NCI-H128 (cell line): Measurements from ENCODE around the gene COL15A1.
"Not testable (repeated sequence)": the region's sequence is repeated elsewhere in the genome, so short reads cannot be mapped to it uniquely, and the experiment has no call there.

ENCODE experiments used
- DNase-seq: peaks from one replicate; lab custom pipeline; 2025; ENCODE audit not compliant: unreplicated experiment; lab: John Stamatoyannopoulos, UW

COL15A1 gene

DNA sequence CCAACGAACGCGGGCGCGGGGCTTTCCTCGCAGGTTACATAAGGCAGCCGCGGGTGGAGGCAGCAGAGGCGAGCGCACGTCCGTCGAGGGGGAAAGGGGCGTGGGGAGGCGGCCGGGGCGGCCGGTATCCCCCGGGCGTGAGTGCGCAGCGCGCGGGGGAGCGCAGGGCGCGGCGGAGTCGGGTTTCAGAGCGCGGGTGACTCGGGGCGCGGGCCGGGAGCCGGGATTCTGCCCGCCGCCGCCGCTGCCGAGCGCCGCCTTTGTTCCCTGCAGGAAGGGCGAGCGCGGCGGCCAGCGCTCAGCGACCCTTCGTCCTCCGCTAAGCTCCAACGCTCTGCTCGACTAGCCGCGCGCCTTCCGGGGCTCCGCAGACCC, at the start of gene COL15A1:
Gene COL15A1 (plus strand): TSS at position 226 of the 375 bp plus-strand sequence. CDS start 155 bp downstream, outside the sequence.
- DNase-seq, result no peak

DNA sequence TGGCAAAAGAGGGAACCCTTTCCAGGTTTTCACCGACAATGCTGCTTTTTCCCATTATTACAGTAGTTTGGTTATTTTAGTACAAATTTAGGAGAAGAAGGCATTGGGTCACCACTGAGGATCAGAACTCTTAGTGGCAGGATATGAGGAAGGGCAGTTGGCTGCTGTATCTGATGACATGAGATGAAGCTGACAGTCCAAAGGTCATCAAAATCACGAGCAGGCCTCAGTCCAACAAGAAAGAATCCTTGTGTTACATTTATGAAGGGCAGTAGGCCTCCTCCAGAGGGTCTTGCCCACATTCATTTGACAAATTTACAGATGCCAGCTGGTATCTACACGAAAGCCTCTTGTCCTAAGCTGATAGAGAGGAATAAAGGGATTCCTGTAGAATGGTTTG, 49.5 kb upstream of the COL15A1 start:
- no peak for DNase-seq

DNA sequence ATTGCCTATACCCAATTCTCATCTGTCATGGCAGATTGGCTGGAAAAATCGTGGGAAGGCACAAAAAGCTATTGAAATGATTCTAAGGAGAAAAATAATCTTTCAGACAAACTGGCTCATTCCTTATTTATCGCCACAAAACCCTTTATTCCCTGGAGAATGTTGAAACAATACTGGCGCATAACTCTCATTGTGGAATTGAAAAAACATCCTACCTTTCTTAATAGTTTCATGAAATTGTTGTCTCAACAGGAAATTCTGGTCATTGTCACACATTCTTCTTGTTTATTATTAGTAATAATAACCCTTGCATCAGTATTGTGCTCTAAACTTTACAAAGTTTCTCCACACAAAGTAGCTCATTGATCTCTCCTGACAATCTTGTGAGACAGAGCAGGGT, 48.9 kb upstream of the COL15A1 start:
- no peak for DNase-seq

GRCh38 chr9:98896632-98897031, 47.1 kb upstream of the COL15A1 start:
- DNase-seq, result no peak

DNA sequence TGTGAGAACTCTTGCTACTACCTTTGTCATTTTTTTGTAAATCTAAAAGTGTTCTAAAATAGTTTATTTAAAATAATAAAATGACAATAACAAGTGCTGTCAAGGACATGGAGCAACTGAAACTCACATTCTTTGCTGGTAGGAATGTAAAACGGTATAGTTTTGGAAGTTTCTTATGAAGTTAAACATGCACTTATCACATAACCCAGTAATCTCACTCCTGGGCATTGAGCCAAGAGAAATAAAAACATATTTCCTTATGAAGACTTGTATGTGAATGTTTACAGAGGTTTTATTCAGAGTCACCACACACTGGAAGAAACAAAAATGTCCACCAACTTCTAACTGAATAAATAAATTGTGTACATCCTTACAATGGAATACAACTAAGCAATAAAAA, 46.0 kb upstream of the COL15A1 start:
- DNase-seq, result no peak

DNA sequence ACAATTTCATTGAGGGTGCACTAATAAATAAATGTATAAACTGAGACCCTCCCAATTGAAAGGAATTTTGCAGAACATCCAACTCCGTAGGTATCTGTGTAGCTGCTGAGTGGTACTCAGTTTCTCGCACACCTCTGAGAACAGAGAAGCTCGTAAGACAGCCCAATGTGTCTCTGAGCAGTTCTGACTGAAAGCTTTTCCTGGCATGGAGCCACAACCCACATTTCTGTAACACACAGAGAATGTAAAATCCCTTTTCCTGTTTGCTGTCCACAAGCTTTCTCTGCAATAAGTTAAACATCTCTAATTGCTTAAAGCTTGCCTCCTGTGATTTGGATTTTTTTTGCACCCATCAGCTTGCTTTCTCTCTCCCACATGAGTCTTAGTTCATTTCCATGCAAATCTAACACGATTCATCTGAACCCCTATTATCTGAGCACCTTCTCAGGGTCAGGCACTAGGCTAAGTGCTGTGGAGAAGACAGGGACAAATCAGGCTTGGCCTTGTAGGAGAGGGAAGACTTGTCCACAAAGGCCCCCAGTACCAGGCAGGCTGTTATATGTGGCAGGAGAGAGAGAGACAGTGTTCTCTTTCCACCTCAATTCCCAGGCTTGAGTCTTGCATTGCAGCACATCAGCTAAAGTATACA, 44.2 kb upstream of the COL15A1 start:
- DNase-seq, result no peak

DNA sequence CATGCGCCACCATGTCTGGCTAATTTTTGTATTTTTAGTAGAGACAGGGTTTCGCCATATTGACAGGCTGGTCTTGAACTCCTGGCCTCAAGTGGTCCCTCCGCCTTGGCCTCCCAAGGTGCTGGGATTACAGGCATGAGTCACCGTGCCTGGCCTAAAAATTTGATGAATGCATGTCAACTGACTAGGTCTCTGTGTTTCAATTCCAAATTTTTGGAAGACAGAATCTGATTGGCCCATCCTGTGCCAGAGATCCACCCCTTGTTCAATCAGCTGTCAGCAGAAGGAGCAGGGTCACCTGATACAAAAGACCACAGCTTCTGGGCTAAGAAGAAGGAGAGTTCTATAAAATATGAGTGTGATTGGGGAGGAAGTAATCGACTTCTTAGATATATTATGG, 43.5 kb upstream of the COL15A1 start:
- DNase-seq, result no peak

GRCh38 chr9:98900725-98901124, 43.0 kb upstream of the COL15A1 start:
- DNase-seq, result no peak

GRCh38 chr9:98901843-98902242, 41.9 kb upstream of the COL15A1 start:
- not testable (repeated sequence) for DNase-seq

- no peak for DNase-seq
These were observed 41.2 kb upstream of the COL15A1 start for GRCh38 chr9:98902516-98902915.

DNA sequence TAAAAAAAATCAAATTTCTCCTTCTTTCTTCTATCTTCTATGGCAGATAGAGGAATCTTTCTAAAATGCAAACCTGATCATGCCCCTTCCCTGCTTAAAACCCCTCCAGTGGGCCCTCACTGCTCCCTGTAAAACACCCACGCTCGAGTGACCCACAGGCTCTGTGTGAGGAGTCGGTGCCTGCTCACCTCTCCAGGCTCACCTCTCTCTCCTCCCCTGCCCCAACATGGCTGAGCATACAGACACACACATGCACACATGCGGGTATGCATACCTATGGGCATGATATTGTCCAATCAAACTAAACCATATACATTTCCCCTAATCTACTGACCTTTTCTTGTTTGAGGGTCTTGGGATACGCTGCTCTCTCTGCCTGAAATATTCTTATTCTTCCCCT, 40.8 kb upstream of the COL15A1 start:
- no peak for DNase-seq

DNA sequence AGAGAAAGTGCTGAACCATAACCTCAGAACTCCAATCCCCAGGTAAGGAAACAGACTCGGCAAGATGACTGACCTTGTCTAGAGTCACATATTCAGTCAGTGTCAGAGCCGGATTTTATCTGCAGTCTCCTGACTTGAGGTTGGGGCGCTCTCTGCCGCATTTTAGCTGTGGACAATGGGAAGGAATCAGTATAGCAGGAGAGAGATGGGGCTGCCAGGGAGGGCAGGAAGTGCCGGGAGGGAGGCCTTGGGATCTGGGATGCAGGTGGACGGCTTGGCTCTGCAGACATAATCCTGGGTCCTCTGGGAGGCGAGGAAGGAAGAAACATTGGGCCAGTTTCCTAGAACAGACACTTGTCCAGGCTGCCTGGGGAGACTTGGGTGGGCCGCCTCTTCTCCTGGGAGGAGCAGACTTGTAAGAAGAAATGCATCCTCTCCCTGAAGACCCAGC, 39.7 kb upstream of the COL15A1 start:
- DNase-seq, result no peak

DNA sequence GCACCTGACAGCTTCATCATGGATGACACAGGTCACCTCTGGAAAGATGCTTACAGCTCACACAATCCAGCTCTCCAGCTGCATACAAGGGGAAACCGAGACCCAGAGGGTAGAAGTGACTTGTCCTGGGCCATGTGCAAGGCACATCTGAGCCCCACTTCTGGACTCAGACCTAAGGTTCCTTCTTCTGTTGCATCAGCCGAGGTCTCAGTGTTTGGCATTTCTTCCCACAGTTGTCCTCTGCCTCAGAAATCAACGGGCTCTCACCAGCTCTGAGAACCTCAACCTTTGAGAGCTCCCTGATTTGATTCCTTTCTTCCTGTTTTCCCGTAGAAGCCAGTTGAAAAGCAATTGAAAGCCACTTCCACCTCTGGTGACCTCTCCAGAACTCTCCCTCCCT, 38.7 kb upstream of the COL15A1 start:
- DNase-seq, result no peak

- no peak for DNase-seq
These were observed 37.2 kb upstream of the COL15A1 start for GRCh38 chr9:98906273-98907040.

- DNase-seq, result no peak
These were observed 36.7 kb upstream of the COL15A1 start for GRCh38 chr9:98907055-98907454.

DNA sequence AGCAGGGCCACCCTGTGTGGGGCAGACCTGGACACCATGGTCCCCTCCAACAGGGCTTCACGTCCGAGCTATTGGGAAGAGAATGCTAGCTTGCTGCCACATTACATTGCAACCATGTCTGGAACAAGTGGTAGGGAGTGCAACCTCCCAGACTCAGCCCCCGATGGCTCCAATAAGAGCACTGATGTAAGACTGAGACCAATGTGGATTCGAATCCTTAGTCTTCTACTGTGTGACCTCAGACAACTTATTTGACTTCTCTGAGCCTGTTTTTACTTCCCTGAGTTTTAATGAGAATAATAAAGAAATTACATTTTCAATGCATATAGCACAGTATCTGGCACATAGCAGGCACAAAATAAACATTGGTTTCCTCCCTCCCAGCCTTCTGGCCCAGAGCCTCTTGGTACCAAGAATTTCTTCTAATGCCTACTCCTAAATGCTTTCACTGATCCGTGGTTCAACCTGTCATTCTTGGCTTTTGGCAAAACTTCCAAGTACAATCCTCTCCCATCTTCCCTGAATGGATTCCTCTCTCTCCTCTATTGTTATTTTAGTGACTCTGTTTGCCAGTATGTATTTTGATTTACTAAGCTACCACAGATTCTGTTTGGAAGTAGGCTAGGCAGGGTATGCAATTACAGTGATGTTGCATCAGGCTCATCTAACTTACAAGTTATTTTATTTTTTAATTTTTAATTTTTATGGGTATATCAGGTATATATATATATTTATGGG, 34.6 kb upstream of the COL15A1 start:
- DNase-seq, result no peak

- no peak for DNase-seq
These were observed 33.8 kb upstream of the COL15A1 start for GRCh38 chr9:98909935-98910334.

- no peak for DNase-seq
These were observed 32.7 kb upstream of the COL15A1 start for GRCh38 chr9:98911042-98911441.

DNA sequence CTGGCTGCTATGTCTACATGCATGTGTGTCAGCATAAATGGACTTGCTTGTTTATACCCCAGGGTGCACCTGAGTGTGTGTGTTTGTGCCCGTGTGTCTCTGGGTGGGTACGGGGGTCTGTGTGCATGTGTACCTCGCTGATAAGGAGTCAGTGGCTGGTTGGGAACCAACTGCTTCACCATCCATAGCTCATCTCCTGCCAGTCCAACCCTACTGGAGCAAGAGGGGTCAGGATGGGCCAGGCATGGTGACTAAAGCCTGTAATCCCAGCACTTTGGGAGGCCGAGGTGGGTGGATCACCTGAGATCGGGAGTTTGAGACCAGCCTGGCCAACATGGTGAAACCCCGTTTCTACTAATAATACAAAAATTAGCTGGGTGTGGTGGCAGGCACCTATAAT, 32.0 kb upstream of the COL15A1 start:
- not testable (repeated sequence) for DNase-seq

GRCh38 chr9:98912450-98912849, 31.3 kb upstream of the COL15A1 start:
- DNase-seq, result no peak

DNA sequence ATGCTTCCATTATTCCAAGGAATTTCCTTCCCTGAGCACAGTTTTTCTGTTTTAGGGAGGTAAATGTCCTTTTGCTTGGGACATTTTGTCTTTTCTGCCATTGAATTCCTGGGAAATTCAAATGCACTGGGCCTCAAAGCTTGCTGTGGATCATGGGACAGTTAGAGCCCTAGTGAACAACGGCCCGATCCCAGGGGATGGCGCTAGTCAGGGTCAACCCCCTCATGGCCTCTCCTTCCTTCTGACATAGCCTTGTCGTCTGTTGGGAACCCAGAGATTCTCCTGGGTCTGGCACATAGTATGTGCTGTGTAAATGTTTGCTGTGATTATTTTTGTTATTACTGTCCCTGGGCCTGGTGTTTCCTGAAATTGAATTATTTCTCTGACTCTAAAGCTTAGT, 30.7 kb upstream of the COL15A1 start:
- DNase-seq, result no peak

DNA sequence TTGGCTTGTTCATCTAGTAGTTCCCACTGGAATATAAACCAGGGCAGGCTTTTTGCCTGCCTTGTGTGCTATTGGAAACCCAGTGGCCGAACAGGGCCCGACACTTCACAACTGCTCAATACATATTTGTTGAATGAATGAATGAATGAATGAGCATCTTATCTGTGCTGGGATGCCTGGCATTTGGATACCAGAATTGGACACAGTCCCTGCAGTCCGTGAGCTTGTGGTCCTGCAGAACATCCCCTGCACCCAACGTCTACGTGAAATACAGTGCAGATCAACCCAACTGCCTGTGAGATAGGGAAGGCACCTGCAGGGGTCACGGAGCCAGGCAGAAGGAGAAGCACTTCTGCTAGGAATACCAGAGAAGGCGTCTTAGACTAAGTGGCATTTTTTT, 30.0 kb upstream of the COL15A1 start:
- DNase-seq, result no peak
